H1 (cell line): ENCODE results near the gene KCTD16.

Source experiments
- CEBPB ChIP-seq: IDR thresholded peaks from 2 replicates; pipeline ENCODE4 v1.6.1; 2012; ENCODE audit warnings: low read depth, low read length
- CHD2 ChIP-seq: IDR thresholded peaks from 2 replicates; pipeline ENCODE4 v1.6.1; 2012; ENCODE audit warnings: low read length, improper control_type of control experiment
- GTF2F1 ChIP-seq: IDR thresholded peaks from 2 replicates; pipeline ENCODE4 v1.6.1; 2012; ENCODE audit warnings: low read depth, low read length, improper control_type of control experiment, borderline replicate concordance
- JUN ChIP-seq: IDR thresholded peaks from 2 replicates; pipeline ENCODE4 v1.6.1; 2011; ENCODE audit warnings: low read depth, mild to moderate bottlenecking, improper control_type of control experiment, low read length
- MAX ChIP-seq: IDR thresholded peaks from 2 replicates; pipeline ENCODE4 v1.6.1; 2012; ENCODE audit warnings: inconsistent platforms
- PHF8 ChIP-seq: fragments of 200-600 bp; sonication (generic); conservative IDR thresholded peaks from 2 replicates; pipeline ENCODE4 v1.7.1; 2012; ENCODE audit warnings: low read depth, mild to moderate bottlenecking, inconsistent platforms, low read length, moderate library complexity
- POU5F1 ChIP-seq: IDR thresholded peaks from 2 replicates; pipeline ENCODE4 v1.6.1; 2011; ENCODE audit warnings: low read depth, mild to moderate bottlenecking, low read length, moderate library complexity
- TCF12 ChIP-seq: IDR thresholded peaks from 2 replicates; pipeline ENCODE4 v1.6.1; 2011; ENCODE audit warnings: low read depth, mild to moderate bottlenecking, low read length

- TF ChIP-seq GTF2F1 (no peak), POU5F1 (no peak), MAX (no peak), CEBPB (no peak), PHF8 (no peak), TCF12 (no peak), JUN (no peak), CHD2 (no peak)
These were observed 27.0 kb upstream of the KCTD16 start for GRCh38 chr5:144143625-144144024.
